Dermis blood vessel endothelial cell (primary cell): Measurements from ENCODE around the gene STIMATE. TPM values are rescaled to one million over a fixed set of nuclear protein-coding genes. Genes with fewer than 3 reads are reported as not detected.

Experiments
- DNase-seq: peaks from one replicate; pipeline ENCODE4 v3.0.0; 2010
- total RNA-seq: library from RNA; depleted of rRNA; stranded (reverse); fragments of >200 nt; gene quantifications from 2 replicates; pipeline ENCODE4 v1.2.3, GENCODE V29; 2014

The STIMATE gene
- total RNA-seq, 1 donor from 2014 or later: 17.0 TPM

- DNase-seq: no peak
These were observed 81.1 kb downstream of the STIMATE start for GRCh38 chr3:52816199-52816598.

- DNase-seq: no peak
These were observed 83.5 kb downstream of the STIMATE start for GRCh38 chr3:52813810-52814209.

DNA sequence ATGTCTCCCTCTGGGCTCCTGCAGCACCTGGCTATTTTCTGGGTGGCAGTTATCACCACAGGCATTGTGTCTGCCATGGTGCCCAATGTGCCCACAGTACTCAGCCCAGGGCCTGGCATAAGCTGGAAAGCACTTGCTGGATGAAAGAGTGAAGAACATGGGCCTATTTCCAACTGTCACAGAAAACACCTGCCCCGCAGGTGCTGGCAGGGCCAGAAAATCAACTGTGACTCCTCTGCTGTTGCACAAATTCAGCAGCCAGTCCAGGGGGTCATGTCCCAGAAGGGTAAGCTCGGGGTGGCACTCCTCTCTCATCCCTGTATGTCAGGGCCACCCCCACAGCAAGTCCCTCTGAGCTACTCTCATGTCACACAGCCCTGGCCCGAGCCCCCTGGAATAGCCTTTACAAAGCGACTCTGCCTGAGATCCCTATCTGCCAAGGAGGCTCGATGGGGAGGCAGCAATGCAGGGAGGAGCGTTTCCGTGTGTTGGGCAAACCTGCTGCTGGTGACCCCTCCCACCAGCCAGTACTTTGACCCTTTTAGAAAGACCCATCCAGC lies 85.8 kb downstream of the STIMATE start:
- no peak for DNase-seq

DNA sequence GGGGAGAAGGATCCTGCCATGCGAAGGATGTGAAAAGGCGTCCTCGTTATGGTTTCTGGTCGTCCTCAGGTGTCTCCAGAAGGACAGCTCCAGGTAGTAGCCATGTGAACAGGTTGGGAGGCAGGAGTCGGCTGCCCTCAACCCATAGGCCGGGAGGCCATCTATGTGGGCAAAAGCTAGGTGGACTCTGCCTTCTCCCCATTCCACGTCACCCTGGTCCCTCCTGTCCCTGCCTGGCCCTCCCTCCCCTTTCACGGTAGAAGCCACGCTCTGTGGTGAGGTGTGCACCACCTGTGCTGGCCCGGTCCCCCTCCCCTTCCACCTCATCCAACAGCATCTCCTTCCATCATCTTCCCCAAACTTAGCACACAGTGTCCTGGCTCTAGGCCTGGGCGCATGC lies 86.4 kb downstream of the STIMATE start:
- no peak for DNase-seq

GRCh38 chr3:52809662-52810377 lies 87.5 kb downstream of the STIMATE start:
- peak; percentile 28 for DNase-seq

DNA sequence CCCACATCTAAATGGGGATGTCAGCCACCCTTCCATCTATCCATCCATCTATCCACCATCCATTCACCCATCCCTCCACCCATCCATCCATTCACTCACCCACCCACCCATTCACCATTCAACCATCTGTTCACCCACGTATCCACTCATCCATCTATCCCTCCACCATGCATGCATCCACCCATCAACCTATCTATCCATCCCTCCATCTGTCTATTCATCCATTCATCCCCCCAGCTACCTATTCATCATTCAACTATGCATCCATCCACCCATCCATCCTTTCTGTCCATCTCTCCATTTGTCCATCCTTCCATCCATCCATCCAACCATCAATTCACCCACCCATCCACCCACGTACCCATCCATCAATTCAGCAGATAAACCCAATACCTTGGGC lies 88.2 kb downstream of the STIMATE start:
- no peak for DNase-seq

- DNase-seq: no peak
These were observed 91.9 kb downstream of the STIMATE start for GRCh38 chr3:52805270-52806039.

DNA sequence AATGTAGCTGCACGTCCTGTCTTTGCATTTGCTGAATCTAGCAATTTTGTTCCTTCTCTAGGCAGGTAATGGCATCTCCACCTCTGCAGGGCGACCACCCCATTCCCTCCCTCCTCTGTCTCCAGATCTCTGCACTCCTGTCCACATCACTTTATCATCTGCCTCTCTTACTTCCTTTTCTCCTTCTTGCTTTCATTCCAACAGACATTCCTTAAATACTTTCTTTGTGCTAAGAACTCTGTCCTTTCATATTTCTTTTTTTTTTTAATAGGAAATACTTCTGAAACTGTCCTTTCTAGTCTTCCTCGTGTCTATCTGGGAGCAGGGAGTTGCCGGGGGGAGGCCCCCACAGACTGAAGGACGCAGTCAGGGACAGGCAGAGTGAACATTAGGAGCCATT lies 95.5 kb downstream of the STIMATE start:
- DNase-seq: no peak

DNA sequence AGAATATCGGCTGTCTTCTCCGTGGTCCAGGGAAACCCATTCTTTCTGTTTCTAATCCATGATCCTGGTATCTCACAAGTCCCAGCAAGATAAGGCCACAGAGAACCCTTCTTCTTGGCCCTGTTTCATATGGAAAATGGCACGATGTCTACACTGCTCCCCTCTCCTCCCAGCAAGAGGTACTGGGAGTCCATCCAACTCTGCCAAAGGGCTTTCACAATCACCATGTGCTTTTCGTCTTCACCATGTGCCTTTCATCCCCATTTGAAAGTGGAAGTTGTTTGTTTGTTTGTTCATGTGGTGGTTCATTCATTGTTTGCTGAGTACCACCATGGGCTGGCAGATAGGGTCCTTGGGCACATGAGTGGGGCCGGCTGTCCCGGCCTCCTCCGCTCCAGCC lies 97.3 kb downstream of the STIMATE start:
- DNase-seq: no peak

GRCh38 chr3:52798978-52799476 lies 98.3 kb downstream of the STIMATE start:
- peak; percentile 48 for DNase-seq

- no peak for DNase-seq
These were observed 98.9 kb downstream of the STIMATE start for GRCh38 chr3:52798376-52798977.

GRCh38 chr3:52796411-52796810 lies 100.9 kb downstream of the STIMATE start:
- DNase-seq: no peak

- no peak for DNase-seq
These were observed 101.9 kb downstream of the STIMATE start for GRCh38 chr3:52795298-52795900.

DNA sequence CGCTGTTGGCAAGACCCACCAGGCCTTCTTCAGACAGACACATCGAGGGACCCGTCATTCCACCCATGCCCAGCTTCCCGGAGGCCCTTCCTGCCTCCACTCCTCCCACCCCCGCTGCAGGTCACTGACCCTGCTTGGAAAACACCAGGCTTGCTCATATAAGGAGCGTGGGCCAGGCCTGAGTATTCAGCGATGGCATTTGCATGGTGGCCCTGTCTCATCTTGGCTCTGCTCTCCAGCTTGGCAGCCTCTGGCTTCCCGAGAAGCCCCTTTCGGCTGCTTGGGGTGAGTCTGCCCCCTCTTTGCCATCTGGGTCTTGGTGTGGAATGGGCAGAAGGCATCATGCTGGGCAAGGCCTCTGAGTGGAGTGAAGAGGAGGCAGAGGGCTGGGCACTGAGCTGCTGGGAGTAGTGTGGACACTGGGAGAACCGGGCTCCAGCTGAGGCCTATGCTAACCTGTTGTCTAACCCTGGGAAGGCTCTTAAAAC lies 102.7 kb downstream of the STIMATE start, which contains the start of gene ITIH3:
Gene ITIH3, plus strand, starts transcription at position 185 of the 488 bp plus-strand sequence. Its CDS starts 8 bp downstream, at position 193.
- DNase-seq: peak; percentile 11

- DNase-seq: no peak
These were observed 103.4 kb downstream of the STIMATE start for GRCh38 chr3:52793702-52794611.

GRCh38 chr3:52792961-52793695 lies 104.2 kb downstream of the STIMATE start:
- DNase-seq: no peak

DNA sequence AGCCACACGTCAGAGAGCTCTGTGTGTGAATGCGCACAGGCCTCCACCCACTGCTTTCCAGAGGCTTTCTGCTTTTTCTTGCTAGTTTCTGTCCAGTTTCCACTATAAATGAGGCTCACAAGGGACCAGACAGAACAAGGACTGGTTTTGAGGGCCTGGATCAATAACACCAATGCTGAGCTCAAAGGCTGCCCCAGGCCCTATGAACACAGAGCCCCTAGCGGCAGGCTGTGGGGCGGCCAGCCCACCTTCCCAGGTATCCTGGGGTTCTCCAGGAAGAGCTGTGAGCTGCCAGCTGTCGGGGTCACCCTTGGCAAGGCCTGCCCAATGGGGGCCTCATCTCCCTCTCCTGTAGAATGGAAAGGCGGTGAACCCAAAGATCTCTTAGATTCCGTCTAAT lies 104.9 kb downstream of the STIMATE start:
- DNase-seq: no peak

DNA sequence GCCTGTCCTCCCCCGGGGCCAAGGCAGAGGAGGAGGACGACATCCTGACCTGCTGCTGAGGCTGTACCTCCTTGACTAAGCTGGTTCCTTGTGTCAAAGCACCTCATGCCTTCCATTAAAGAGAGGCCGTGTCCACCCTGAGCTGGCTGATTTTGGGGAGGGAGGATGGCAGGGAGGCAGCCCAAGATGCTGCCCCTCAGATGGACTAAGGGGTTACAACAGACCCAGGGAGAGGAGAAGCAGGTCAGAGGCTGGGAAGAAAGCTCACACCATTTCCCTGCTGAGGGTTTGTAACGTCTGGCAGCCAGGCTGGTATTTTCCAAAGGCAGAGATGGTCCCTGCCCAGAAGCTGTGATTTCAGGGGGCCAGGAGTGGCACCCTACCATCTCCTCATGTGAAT lies 105.4 kb downstream of the STIMATE start:
- DNase-seq: no peak

DNA sequence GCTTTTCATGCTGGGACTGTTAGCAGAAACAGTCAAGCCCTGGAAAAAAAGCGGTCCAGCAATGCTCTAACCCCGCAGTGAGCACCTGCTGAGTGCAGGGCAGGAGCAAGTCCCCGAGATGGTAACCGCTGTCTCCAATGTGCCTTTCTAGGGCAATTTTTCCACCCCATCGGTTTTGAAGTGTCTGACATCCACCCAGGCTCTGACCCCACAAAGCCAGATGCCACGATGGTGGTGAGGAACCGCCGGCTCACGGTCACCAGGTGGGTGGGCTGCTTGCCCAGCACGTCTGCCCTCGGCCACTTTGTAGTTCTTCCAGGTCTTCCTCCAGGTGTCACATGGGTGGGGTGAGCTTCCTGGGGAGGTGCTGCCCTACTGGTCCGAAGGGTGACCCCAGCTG lies 106.0 kb downstream of the STIMATE start:
- DNase-seq: no peak

- no peak for DNase-seq
These were observed 106.6 kb downstream of the STIMATE start for GRCh38 chr3:52790741-52791140.

- no peak for DNase-seq
These were observed 107.0 kb downstream of the STIMATE start for GRCh38 chr3:52790337-52790736.
